Activated naive CD4-positive, alpha-beta T cell treated with anti-CD3 and anti-CD28 coated beads, Interleukin-2, amount 10 ng/mL, durations not matched to agents 7 days and 5 days (primary cell): Measurements from ENCODE around the gene BIK.
A peak's percentile ranks its signal among the peaks of the same experiment; 100 is the strongest.

Experiments
- CTCF ChIA-PET: fragments of 350-600 bp; sonication (Branson Sonifier 250); formaldehyde crosslinking; loops from one replicate; lab custom pipeline; 2021; ENCODE audit warnings: antibody characterized with exemption; lab: Charles Lee
- DNase-seq: peaks from one replicate; pipeline ENCODE4 v3.0.0-alpha.2; 2020
- H3K27ac Mint-ChIP-seq: one replicate; pipeline ENCODE4 v1.8.0; 2021; ENCODE audit warnings: mild to moderate bottlenecking, moderate library complexity, mixed read lengths
- H3K27me3 Mint-ChIP-seq: one replicate; pipeline ENCODE4 v1.8.0; 2021; ENCODE audit warnings: mild to moderate bottlenecking, mixed read lengths
- H3K36me3 Mint-ChIP-seq: one replicate; pipeline ENCODE4 v1.8.0; 2021; ENCODE audit warnings: mixed read lengths
- H3K4me1 Mint-ChIP-seq: one replicate; pipeline ENCODE4 v1.8.0; 2021; ENCODE audit warnings: mixed read lengths
- H3K4me3 Mint-ChIP-seq: one replicate; pipeline ENCODE4 v1.8.0; 2021; ENCODE audit warnings: mild to moderate bottlenecking, moderate library complexity, mixed read lengths
- H3K9me3 Mint-ChIP-seq: one replicate; pipeline ENCODE4 v1.8.0; 2021; ENCODE audit warnings: mixed read lengths

Gene BIK

GRCh38 chr22:43113526-43114251, 3.1 kb downstream of the BIK start:
- H3K36me3 Mint-ChIP-seq, result no peaks in the 10 kb centered on the region
- H3K4me3 Mint-ChIP-seq, result no peak overlapping the region
- no peak for DNase-seq
- H3K9me3 Mint-ChIP-seq, result no peaks in the 10 kb centered on the region
- peaks cover 47% of the 10 kb centered on the region for H3K27me3 Mint-ChIP-seq
- no peak overlapping the region for H3K27ac Mint-ChIP-seq
- H3K4me1 Mint-ChIP-seq, result peaks cover 7% of the 10 kb centered on the region
- CTCF ChIA-PET, result interaction anchor here (1.4 kb wide), 1 partner anchor 23 kb away, joined by 4 read pairs; no protein-coding TSS in a partner anchor

DNA sequence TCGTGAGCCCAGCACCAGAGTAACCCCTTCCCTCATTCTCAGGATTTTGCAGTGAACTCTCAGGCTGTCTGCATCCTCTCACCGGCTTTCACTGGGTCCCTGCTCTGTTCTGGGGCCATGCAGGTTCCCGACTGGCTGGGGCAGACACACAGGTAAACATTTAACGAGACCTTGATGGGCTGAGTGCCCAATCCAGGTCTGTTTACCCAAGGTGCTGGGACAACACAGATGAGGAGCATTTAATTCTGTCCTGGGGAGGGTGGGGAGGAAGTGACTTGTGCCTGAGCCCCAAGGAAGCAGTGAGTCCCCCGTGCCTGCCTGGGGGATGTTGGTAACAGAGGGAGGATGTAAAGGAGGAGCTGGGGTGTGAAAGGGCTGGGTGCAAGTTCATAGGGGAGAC, 4.4 kb downstream of the BIK start:
- H3K27me3 Mint-ChIP-seq, result peaks cover 35% of the 10 kb centered on the region
- H3K4me3 Mint-ChIP-seq, result no peak overlapping the region
- CTCF ChIA-PET, result no interaction called here
- peaks cover 7% of the 10 kb centered on the region for H3K4me1 Mint-ChIP-seq
- DNase-seq, result no peak
- no peak overlapping the region for H3K27ac Mint-ChIP-seq
- H3K36me3 Mint-ChIP-seq, result no peaks in the 10 kb centered on the region
- H3K9me3 Mint-ChIP-seq, result no peaks in the 10 kb centered on the region

GRCh38 chr22:43116932-43117331, 6.4 kb downstream of the BIK start:
- no peak overlapping the region for H3K27ac Mint-ChIP-seq
- DNase-seq, result no peak
- CTCF ChIA-PET, result no interaction called here

GRCh38 chr22:43118024-43118849, 7.7 kb downstream of the BIK start:
- no peak overlapping the region for H3K27ac Mint-ChIP-seq
- H3K4me3 Mint-ChIP-seq, result no peak overlapping the region

More at GRCh38 chr22:43116932-43117331, 6.4 kb downstream of the BIK start:
- Mint-ChIP-seq H3K36me3 (no peaks in the 10 kb centered on the region), H3K9me3 (no peaks in the 10 kb centered on the region), H3K27me3 (peaks cover 22% of the 10 kb centered on the region), H3K4me3 (no peak overlapping the region), H3K4me1 (no peaks in the 10 kb centered on the region)

GRCh38 chr22:43118953-43119458, 8.5 kb downstream of the BIK start:
- Mint-ChIP-seq H3K4me1 (no peaks in the 10 kb centered on the region), H3K36me3 (no peaks in the 10 kb centered on the region), H3K9me3 (no peaks in the 10 kb centered on the region), H3K27ac (no peak overlapping the region), H3K4me3 (no peak overlapping the region), H3K27me3 (peaks cover 3% of the 10 kb centered on the region)
- CTCF ChIA-PET, result no interaction called here
- no peak for DNase-seq

More at GRCh38 chr22:43118024-43118849, 7.7 kb downstream of the BIK start:
- H3K4me1 Mint-ChIP-seq, result no peaks in the 10 kb centered on the region
- CTCF ChIA-PET, result no interaction called here
- H3K27me3 Mint-ChIP-seq, result peaks cover 9% of the 10 kb centered on the region
- H3K36me3 Mint-ChIP-seq, result no peaks in the 10 kb centered on the region
- DNase-seq, result no peak
- no peaks in the 10 kb centered on the region for H3K9me3 Mint-ChIP-seq

DNA sequence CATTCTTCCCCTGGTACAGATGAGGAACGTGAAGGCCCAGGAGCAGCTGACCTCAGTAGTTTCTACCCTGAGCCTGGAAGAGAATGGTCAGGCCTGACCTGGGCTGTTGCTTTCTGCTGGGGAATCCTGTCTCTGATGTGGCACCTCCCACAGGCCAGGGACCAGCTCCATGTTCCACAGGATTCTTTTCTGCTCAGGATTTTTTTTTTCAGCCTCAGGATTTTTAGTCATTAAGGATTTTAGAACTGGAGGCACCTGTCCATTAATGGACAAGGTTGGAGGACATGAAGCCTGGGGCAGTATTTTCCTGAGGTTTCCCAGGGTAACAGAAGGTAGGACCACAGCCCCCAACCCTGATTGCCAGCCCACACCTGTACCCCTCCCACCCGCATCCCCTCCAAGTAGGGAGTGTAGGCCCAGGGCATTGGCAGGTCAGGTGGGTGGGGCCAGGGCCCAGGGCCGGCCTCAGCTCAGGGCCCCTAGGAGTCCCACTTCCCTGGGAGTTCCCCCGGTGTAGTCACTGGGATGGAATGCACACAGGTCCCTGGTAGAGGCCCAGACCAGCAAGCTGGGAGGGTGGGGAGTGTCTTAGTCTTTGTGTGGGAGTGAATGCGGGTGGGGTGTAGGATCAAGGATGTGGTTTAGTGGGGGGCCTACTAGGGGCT, 16.1 kb downstream of the BIK start:
- Mint-ChIP-seq H3K4me1 (peaks cover 10% of the 10 kb centered on the region), H3K4me3 (no peak overlapping the region), H3K27ac (no peak overlapping the region), H3K27me3 (no peaks in the 10 kb centered on the region), H3K36me3 (no peaks in the 10 kb centered on the region), H3K9me3 (no peaks in the 10 kb centered on the region)
- CTCF ChIA-PET, result no interaction called here
- no peak for DNase-seq

DNA sequence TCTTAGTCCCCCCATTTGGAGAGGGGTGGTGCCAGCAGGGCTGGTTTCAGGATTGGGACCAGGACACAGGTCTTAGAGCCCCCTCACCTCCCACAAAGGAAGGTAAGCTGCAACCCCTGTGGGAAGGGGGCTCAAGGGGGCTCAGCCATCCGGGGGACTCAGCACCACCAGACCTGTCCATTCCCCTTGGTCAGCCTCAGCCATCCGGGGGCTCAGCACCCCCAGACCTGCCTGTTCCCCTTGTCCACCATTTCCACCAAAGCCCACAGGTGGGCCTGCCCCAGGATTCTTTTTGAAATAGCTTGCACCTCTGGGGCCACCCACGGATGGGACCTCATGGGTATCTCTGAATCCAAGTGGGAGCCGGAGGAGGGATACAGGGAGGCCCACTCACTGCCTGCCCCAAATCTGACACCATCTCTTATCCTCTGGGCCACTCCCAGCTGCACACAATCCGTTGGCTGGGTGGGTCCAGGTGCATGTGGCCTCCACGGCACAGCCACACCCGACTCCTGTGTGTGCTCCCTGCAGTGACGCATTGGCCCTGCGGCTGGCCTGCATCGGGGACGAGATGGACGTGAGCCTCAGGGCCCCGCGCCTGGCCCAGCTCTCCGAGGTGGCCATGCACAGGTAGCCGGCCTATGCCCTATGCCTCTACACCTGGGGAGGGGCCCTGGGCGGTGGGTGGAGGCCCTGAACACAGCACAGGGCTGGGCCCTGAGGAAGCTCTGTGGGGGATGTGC, 16.8 kb downstream of the BIK start:
- peaks cover 10% of the 10 kb centered on the region for H3K4me1 Mint-ChIP-seq
- CTCF ChIA-PET, result no interaction called here
- H3K27ac Mint-ChIP-seq, result no peak overlapping the region
- H3K27me3 Mint-ChIP-seq, result no peaks in the 10 kb centered on the region
- H3K4me3 Mint-ChIP-seq, result no peak overlapping the region
- H3K36me3 Mint-ChIP-seq, result peaks cover 3% of the 10 kb centered on the region
- no peaks in the 10 kb centered on the region for H3K9me3 Mint-ChIP-seq
- no peak for DNase-seq

DNA sequence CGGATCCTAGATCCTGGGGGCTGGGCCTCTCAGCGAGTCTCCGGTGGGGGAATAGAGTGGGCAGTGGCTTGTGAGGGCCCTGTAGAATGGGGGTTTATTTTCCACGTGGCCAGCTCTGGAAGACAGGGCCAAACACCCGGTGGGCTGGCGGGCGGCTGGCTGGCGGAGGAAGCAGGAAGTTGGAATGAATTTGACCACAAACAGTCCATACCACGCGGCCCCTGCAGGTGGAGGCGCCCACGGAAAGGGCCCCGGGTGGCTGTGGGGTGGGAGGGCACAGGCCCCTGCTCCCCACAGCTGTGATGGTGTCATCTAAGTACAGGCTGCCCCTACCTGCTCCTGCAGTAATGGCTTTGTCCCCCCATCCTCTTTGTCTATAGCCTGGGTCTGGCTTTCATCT, 17.6 kb downstream of the BIK start:
- no peak overlapping the region for H3K4me3 Mint-ChIP-seq
- H3K27me3 Mint-ChIP-seq, result no peaks in the 10 kb centered on the region
- H3K36me3 Mint-ChIP-seq, result peaks cover 4% of the 10 kb centered on the region
- H3K4me1 Mint-ChIP-seq, result peaks cover 10% of the 10 kb centered on the region
- DNase-seq, result no peak
- no peak overlapping the region for H3K27ac Mint-ChIP-seq
- CTCF ChIA-PET, result no interaction called here
- H3K9me3 Mint-ChIP-seq, result no peaks in the 10 kb centered on the region

DNA sequence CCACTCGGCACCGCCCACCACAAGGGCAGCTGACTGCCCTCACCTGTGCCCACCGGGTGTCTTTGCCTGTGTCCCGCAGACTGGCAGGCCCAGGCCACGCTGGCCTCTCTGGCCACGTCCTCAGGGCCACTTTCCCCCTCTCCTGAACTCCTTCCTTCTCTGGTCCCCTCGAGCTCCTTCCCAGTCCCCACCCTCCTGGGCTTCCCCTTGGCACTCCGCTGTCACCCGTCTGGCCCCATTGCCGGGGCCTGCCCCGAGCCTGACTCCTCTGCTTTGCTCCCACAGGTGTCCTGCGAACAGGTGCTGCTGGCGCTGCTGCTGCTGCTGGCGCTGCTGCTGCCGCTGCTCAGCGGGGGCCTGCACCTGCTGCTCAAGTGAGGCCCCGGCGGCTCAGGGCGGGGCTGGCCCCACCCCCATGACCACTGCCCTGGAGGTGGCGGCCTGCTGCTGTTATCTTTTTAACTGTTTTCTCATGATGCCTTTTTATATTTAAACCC, 18.4 kb downstream of the BIK start:
- Mint-ChIP-seq H3K27me3 (no peaks in the 10 kb centered on the region), H3K27ac (no peak overlapping the region), H3K4me1 (peaks cover 10% of the 10 kb centered on the region), H3K9me3 (no peaks in the 10 kb centered on the region), H3K4me3 (no peak overlapping the region), H3K36me3 (peaks cover 7% of the 10 kb centered on the region)
- CTCF ChIA-PET, result no interaction called here
- no peak for DNase-seq

GRCh38 chr22:43129426-43130425, 19.2 kb downstream of the BIK start:
- Mint-ChIP-seq H3K27me3 (no peaks in the 10 kb centered on the region), H3K4me1 (peaks cover 10% of the 10 kb centered on the region), H3K27ac (no peak overlapping the region), H3K9me3 (no peaks in the 10 kb centered on the region), H3K36me3 (peaks cover 8% of the 10 kb centered on the region), H3K4me3 (no peak overlapping the region)
- no peak for DNase-seq
- CTCF ChIA-PET, result no interaction called here

DNA sequence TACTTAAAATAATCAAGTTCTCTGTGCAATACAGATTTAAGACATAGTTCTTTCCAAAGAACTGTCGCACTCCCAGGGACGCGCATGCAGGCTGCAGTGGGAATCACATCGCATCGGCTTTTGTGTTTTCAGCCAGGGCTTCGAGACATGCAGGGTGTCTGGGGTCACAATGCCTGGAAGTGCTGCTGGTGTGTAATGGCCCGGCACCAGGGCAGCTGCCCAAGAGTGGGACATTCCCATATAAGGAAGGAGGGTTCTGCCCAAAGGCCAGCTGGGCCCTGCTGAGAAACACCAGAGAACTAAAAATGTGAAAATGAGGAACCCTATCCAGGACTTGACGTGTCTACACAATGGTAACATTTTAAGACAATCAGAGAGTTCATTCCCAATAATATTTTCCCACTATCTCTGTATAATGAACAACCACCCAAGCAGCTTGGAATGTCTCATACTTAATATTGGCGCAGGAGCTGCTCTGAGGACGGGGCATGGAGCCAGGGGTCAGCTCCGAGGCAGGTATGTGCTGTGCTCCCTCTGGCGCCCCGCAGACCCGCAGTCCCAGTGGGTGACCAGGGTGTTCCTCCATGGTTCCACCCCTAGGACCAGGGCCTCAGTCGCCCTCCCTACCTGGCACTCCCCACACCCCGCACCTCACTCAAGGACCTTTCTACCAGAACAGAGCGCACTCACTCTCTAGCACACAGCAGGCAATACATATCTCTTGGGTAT, 21.4 kb downstream of the BIK start:
- DNase-seq, result no peak
- CTCF ChIA-PET, result no interaction called here
- Mint-ChIP-seq H3K27ac (no peak overlapping the region), H3K36me3 (peaks cover 17% of the 10 kb centered on the region), H3K4me1 (peaks cover 8% of the 10 kb centered on the region), H3K27me3 (no peaks in the 10 kb centered on the region), H3K4me3 (no peak overlapping the region), H3K9me3 (no peaks in the 10 kb centered on the region)

DNA sequence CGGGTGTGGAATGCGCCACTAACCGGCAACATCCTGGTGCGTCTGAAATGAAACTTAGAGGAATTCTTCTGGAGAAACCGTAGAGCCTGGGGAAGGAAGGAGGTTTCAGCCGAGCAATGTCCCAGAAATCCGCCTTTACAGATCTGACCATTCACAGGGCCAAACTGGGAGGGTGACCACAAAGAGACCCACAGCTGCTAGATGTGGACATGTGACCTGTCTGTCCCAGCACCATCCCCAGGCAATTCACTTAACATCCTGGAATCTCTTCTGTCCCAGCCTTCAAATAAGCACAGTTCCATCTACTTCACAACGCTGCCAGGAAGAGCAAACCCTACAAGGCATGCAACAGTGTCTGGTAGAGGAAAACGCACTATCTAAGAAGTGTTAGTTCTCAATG, 22.9 kb downstream of the BIK start:
- CTCF ChIA-PET, result no interaction called here
- DNase-seq, result no peak
- peaks cover 4% of the 10 kb centered on the region for H3K4me1 Mint-ChIP-seq
- H3K27me3 Mint-ChIP-seq, result no peaks in the 10 kb centered on the region
- no peaks in the 10 kb centered on the region for H3K9me3 Mint-ChIP-seq
- H3K4me3 Mint-ChIP-seq, result no peak overlapping the region
- H3K36me3 Mint-ChIP-seq, result peaks cover 19% of the 10 kb centered on the region
- peak overlapping the region; percentile 42 for H3K27ac Mint-ChIP-seq
